GM18511 (cell line): ENCODE measurements around the gene TAF4B.
"Not testable (repeated sequence)": the region's sequence is repeated elsewhere in the genome, so short reads cannot be mapped to it uniquely, and the experiment has no call there.

Experiments
- ATAC-seq: cut with Tn5 transposase; IDR thresholded peaks from one replicate; pipeline ENCODE4 v1.9.1; 2021; ENCODE audit warnings: mild to moderate bottlenecking, moderate library complexity; ENCODE audit not compliant: unreplicated experiment

Gene TAF4B

GRCh38 chr18:26378701-26379100, 152.5 kb downstream of the TAF4B start:
- no peak for ATAC-seq

GRCh38 chr18:26381555-26381954, 155.3 kb downstream of the TAF4B start:
- not testable (repeated sequence) for ATAC-seq

GRCh38 chr18:26383454-26384270, 157.4 kb downstream of the TAF4B start:
- peak; percentile 78 for ATAC-seq

- no peak for ATAC-seq
Measured at GRCh38 chr18:26386002-26386401, 159.8 kb downstream of the TAF4B start.

GRCh38 chr18:26386441-26386840, 160.2 kb downstream of the TAF4B start:
- ATAC-seq = no peak

- ATAC-seq = no peak
Measured at GRCh38 chr18:26394047-26394654, 167.9 kb downstream of the TAF4B start.

GRCh38 chr18:26397019-26397418, 170.8 kb downstream of the TAF4B start:
- no peak for ATAC-seq

GRCh38 chr18:26403491-26403890, 177.2 kb downstream of the TAF4B start:
- no peak for ATAC-seq

- ATAC-seq = peak; percentile 95
Measured at GRCh38 chr18:26405190-26405801, 179.1 kb downstream of the TAF4B start.

- ATAC-seq = no peak
Measured at GRCh38 chr18:26406324-26406723, 180.1 kb downstream of the TAF4B start.

- no peak for ATAC-seq
Measured at GRCh38 chr18:26406854-26407517, 180.7 kb downstream of the TAF4B start.

- no peak for ATAC-seq
Measured at GRCh38 chr18:26407736-26408601, 181.7 kb downstream of the TAF4B start.

- no peak for ATAC-seq
Measured at GRCh38 chr18:26409091-26409490, 182.8 kb downstream of the TAF4B start.

- no peak for ATAC-seq
Measured at GRCh38 chr18:26414901-26415440, 188.7 kb downstream of the TAF4B start.

GRCh38 chr18:26415631-26416030, 189.4 kb downstream of the TAF4B start:
- ATAC-seq = no peak

GRCh38 chr18:26416652-26417150, 190.5 kb downstream of the TAF4B start:
- ATAC-seq = no peak

- ATAC-seq = no peak
Measured at GRCh38 chr18:26417190-26417589, 190.9 kb downstream of the TAF4B start.

GRCh38 chr18:26418225-26418624, 192.0 kb downstream of the TAF4B start:
- ATAC-seq = no peak

- ATAC-seq = no peak
Measured at GRCh38 chr18:26419746-26420145, 193.5 kb downstream of the TAF4B start.

GRCh38 chr18:26421503-26421902, 195.3 kb downstream of the TAF4B start:
- no peak for ATAC-seq
